ENCODE data around the gene CRYGA. TPM values are rescaled to one million over a fixed set of nuclear protein-coding genes. Genes with fewer than 3 reads are reported as not detected.

Gene CRYGA
- total and polyA plus RNA-seq, 2 donors (not counting 3 experiments of a cell fraction or from before 2014, with no cell fraction given) = not detected

DNA sequence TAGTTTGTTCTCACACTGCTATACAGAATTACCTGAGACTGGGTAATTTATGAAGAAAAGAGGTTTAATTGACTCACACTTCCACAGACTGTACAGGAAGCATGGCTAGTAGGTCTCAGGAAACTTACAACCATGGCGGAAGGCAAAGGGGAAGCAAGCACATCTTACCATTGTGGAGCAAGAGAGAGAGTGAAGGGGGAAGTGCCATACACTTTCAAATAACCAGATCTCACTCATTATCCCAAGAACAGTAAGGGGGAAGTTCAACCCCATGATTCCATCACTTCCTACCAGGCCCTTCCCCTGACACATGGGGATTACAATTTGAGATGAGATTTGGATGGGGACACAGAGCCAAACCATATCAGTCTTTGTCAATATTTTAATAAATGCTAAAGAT is 12.4 kb downstream of the CRYGA start:
- H3K27ac ChIP-seq (ENCODE audit: insufficient read depth, low read depth, low read length) = no peak overlapping the region
- POLR2A ChIA-PET = no interaction called here
- no peak overlapping the region for H3K4me3 ChIP-seq (replicated peaks in 1 of 3; ENCODE audit: insufficient read depth in 1 of 3, low read depth in 1 of 3, low read length in 3 of 3)
- H3K4me2 ChIP-seq (ENCODE audit: insufficient read depth, low read length) = no peak overlapping the region
- no peaks in the 10 kb centered on the region for H3K9me3 ChIP-seq (replicated peaks; ENCODE audit: control insufficient read depth, insufficient read depth, low read length)
- TF ChIP-seq POLR2A (IDR thresholded peaks at IDR 0.05; ENCODE audit: low read depth, low read length) (no peak), POLR2AphosphoS5 (IDR thresholded peaks at IDR 0.05; ENCODE audit: insufficient read depth, low read depth, low read length) (no peak), JUN (IDR thresholded peaks at IDR 0.05; ENCODE audit: borderline replicate concordance, insufficient read depth, insufficient read length, low read depth) (no peak), FOS (IDR thresholded peaks at IDR 0.05; ENCODE audit: borderline replicate concordance, insufficient read depth, low read length) (no peak), GATA2 (IDR thresholded peaks at IDR 0.05; ENCODE audit: insufficient read depth, insufficient read length, low read depth, low read length) (no peak), EZH2 (IDR thresholded peaks at IDR 0.05; ENCODE audit: borderline replicate concordance, low read depth, low read length, severe bottlenecking) (no peak), MYC (IDR thresholded peaks at IDR 0.05; ENCODE audit: low read depth, low read length) (no peak)
- TF ChIP-seq, protein P1, sequence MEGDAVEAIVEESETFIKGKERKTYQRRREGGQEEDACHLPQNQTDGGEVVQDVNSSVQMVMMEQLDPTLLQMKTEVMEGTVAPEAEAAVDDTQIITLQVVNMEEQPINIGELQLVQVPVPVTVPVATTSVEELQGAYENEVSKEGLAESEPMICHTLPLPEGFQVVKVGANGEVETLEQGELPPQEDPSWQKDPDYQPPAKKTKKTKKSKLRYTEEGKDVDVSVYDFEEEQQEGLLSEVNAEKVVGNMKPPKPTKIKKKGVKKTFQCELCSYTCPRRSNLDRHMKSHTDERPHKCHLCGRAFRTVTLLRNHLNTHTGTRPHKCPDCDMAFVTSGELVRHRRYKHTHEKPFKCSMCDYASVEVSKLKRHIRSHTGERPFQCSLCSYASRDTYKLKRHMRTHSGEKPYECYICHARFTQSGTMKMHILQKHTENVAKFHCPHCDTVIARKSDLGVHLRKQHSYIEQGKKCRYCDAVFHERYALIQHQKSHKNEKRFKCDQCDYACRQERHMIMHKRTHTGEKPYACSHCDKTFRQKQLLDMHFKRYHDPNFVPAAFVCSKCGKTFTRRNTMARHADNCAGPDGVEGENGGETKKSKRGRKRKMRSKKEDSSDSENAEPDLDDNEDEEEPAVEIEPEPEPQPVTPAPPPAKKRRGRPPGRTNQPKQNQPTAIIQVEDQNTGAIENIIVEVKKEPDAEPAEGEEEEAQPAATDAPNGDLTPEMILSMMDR (IDR thresholded peaks at IDR 0.05; ENCODE audit: extremely low read depth in 1 of 2, insufficient read depth in 1 of 2, low read depth in 1 of 2, low read length in 2 of 2) = no peak
- TF ChIP-seq, protein P2, sequence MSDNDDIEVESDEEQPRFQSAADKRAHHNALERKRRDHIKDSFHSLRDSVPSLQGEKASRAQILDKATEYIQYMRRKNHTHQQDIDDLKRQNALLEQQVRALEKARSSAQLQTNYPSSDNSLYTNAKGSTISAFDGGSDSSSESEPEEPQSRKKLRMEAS (IDR thresholded peaks at IDR 0.05; ENCODE audit: insufficient read depth, insufficient read length) = no peak
- no peaks in the 10 kb centered on the region for H3K79me2 ChIP-seq (ENCODE audit: control insufficient read depth, insufficient read depth, low read length)
- CTCF ChIA-PET = no interaction called here
- H3K9ac ChIP-seq (replicated peaks; ENCODE audit: extremely low read depth, insufficient read depth, low read length) = no peak overlapping the region
- no peak for FAIRE-seq
- BruUV-seq (replicated peaks) = no TSS peak
- H2AFZ ChIP-seq (ENCODE audit: low read depth, low read length) = no peak overlapping the region
- DNase-seq (ENCODE audit: low read depth, low spot score) = no peak
- no peaks in the 10 kb centered on the region for H3K4me1 ChIP-seq (ENCODE audit: control insufficient read depth, extremely low read depth, insufficient read depth, low read length)
- H4K20me1 ChIP-seq (replicated peaks; ENCODE audit: control insufficient read depth, extremely low read depth, insufficient read depth, low read length) = no peaks in the 10 kb centered on the region
- intact Hi-C loops (cut with micrococcal nuclease) = no loop called here
- dilution Hi-C loops (cut with MboI; ENCODE audit: extremely low pct_ligation_motif_present, low sequenced_read_pairs) = no loop called here
- no peaks in the 10 kb centered on the region for H3K36me3 ChIP-seq (ENCODE audit: control insufficient read depth in 2 of 2, extremely low read depth in 1 of 2, insufficient read depth in 2 of 2, low read length in 2 of 2)
- no peaks in the 10 kb centered on the region for H3K27me3 ChIP-seq (ENCODE audit: control insufficient read depth in 2 of 2, insufficient read depth in 2 of 2, low read length in 2 of 2)
- no peaks in the 10 kb centered on the region for H3K9me1 ChIP-seq (replicated peaks; ENCODE audit: control insufficient read depth, extremely low read depth, insufficient read depth, low read length)

All from endothelial cell of umbilical vein (primary cell).